Activated gamma-delta T cell (primary cell): Measurements from ENCODE around the gene NMB.

Experiments used
- DNase-seq: peaks from one replicate; lab custom pipeline; 2025; lab: John Stamatoyannopoulos, UW

NMB gene

DNA sequence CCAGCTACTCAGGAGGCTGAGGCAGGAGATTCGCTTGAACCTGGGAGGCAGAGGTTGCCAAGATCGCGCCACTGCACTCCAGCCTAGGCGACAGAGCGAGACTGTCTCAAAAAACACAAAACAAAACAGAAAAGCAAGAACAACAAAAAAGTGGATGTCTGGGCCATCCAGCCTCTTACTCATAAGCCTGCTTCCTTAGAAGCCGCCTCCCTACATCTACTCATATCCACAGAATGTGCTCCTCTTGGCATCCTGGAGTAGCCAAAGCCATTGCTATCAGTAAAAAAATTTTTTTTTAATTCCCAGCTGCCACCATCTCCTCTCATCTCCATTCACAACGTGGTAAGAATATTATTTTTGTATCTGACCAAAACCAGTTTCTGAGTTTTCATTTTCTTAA is 46.4 kb downstream of the NMB start:
- DNase-seq = no peak

- no peak for DNase-seq
These were observed 48.0 kb downstream of the NMB start for GRCh38 chr15:84609818-84610525.

GRCh38 chr15:84608707-84609284 is 49.2 kb downstream of the NMB start:
- no peak for DNase-seq

DNA sequence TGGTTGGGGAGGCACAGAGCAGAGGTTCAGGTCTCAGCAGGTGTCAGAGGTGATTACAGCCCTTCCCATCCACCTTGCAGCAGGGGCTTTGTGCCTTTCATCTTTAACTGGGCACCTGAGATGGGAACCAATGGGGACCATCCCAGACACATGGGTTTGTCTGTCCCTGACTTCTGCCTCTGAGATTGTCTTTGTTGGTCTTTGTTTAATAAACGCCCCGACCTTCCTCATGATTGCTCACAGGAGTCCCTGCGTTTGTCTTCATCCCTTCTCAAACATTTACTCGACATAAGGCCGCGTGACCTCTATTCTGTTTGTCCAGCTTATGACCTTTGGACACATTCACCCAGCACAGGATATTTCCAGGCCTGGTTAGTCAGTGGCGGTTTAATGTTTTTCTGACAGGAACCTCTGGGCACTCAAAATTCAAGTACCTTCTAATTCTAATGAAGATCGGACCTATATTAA is 51.3 kb downstream of the NMB start:
- DNase-seq = no peak

GRCh38 chr15:84605554-84605882 is 52.5 kb downstream of the NMB start:
- DNase-seq = no peak
